GM06990 (cell line): ENCODE results near the gene FTL.
A peak's percentile ranks its signal among the peaks of the same experiment; 100 is the strongest.

ENCODE experiments used
- DNase-seq: peaks from one replicate; pipeline ENCODE4 v3.0.0-alpha.2; 2011; ENCODE audit not compliant: insufficient read length; ENCODE audit errors: extremely low read depth
- H3K27me3 ChIP-seq: replicated peaks from 2 replicates; pipeline ENCODE4 v1.6.0; 2011; ENCODE audit warnings: low read length; ENCODE audit not compliant: control insufficient read depth, insufficient read depth
- H3K36me3 ChIP-seq: 2 replicates; pipeline ENCODE4 v1.5.1; 2011; ENCODE audit warnings: low read length; ENCODE audit not compliant: control insufficient read depth, insufficient read depth
- H3K4me3 ChIP-seq: replicated peaks from 2 replicates; pipeline ENCODE4 v1.5.1; 2011; ENCODE audit warnings: low read depth, mild to moderate bottlenecking, control low read depth, low read length
- CTCF ChIP-seq: IDR thresholded peaks from 2 replicates; pipeline ENCODE4 v1.5.1; 2011; ENCODE audit warnings: low read length, control low read depth, mild to moderate bottlenecking, inconsistent platforms; ENCODE audit not compliant: insufficient read depth, poor library complexity, severe bottlenecking

The FTL gene

DNA sequence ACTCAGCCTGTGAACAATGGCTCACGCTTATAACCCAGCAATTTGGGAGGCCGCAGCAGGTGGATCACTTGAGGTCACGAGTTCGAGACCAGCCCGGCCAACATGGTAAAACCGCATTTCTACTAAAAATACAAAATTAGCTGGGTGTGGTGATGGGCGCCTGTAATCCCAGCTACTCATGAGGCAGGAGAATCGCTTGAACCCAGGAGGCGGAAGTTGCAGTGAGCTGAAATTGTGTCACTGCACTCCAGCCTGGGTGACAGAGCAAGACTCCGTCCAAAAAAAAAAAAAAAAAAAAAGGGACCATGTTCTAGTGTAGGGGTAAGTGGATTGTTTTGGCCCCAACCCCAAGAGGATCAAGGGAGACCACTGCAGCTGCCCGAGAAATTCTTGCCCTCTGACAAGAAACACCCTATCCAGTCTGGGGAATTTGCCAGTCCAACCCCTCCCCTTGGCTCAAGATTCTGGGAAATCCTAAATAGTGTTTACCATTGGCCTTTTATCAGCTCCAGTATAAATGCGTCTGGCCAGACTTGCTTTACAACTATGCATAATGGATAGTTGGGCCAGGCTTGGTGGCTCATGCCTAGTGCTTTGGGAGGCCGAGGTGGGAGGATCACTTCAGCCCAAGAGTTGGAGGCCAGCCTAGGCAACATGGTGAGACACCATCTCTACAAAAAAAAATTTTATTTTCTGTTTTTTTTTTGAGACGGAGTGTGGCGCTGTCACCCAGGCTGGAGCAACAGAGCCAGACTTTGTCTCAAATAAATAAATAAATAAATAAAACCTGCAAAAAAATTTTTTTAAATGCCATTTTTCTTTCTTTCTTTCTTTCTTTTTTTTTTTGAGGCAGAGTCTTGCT, 36.7 kb upstream of the FTL start:
- H3K4me3 ChIP-seq = no peak overlapping the region
- no peaks in the 10 kb centered on the region for H3K36me3 ChIP-seq
- TF ChIP-seq CTCF = no peak
- no peak for DNase-seq
- no peaks in the 10 kb centered on the region; the same call in 1 of the 2 replicates for H3K27me3 ChIP-seq

DNA sequence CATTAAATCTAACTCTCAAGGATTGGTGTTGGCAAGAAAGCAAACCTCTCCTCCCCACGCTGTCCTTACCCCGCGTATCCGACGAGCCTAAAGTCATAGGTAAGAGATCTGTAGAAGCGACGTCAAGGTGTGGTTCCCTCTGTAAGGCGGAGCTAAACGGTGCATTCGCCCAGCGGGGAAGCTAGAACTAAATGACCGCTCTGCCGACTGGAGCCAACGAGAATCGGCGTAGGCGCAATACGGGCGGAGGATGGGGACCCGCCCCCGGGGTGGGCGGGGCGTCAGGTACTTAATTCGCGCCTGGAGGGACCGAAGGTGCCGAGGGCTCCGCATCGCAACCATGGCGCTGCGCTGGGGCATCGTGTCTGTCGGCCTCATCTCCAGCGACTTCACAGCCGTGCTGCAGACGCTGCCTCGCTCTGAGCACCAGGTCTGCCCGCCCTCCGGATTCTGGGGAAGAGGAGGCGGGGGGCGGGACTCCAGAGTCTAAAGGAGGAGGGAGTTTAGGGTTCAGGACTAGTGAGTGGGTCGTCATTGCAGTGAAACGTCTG, 31.7 kb upstream of the FTL start, which contains the start of gene DHDH:
TSS of gene DHDH (plus strand) at position 318 of the 551 bp plus-strand sequence. CDS start at position 341, 23 bp downstream.
- H3K4me3 ChIP-seq = peak within 1 kb of the TSS; percentile 55
- peak; percentile 88 for DNase-seq

DNA sequence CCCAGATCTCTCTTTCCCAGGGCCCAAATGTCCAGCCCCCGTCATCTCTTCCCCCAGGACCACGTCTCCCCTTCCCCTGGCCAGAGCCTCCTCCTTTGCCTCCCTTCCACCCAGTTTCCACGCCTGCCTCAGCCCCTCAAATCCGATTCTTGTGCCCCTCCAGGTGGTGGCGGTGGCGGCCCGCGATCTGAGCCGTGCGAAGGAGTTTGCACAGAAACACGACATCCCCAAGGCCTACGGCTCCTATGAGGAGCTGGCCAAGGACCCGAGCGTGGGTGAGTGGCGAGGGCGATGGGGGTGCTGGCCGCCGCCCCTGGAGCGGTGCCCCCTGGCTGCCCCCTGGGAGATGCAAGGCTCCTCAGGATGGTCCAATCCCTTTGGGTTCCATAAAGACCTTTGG, 30.3 kb upstream of the FTL start:
- no peaks in the 10 kb centered on the region for H3K36me3 ChIP-seq
- H3K27me3 ChIP-seq = no peaks in the 10 kb centered on the region; the same call in 1 of the 2 replicates
- H3K4me3 ChIP-seq = no peak overlapping the region
- no peak for DNase-seq
- no peak for TF ChIP-seq CTCF

More for the DNA sequence above, 31.7 kb upstream of the FTL start, which contains the start of gene DHDH:
- no peaks in the 10 kb centered on the region; the same call in 1 of the 2 replicates for H3K27me3 ChIP-seq
- no peaks in the 10 kb centered on the region for H3K36me3 ChIP-seq
- no peak for TF ChIP-seq CTCF

DNA sequence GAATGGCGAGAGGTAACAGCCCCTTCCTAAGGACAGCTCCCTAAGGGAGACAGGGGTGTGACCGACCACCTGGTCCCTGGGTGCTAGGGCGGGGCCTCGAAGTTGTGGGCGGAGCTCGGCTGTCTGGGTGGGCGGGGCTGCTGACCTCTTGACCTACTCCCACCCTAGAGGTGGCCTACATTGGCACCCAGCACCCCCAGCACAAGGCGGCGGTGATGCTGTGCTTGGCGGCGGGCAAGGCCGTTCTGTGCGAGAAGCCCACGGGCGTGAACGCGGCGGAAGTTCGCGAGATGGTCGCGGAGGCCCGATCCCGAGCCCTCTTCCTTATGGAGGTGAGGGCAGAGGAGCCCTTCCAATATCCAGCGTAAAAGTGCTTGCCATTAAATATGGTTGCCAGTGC, 29.2 kb upstream of the FTL start:
- Histone ChIP-seq H3K4me3 (no peak overlapping the region), H3K36me3 (no peaks in the 10 kb centered on the region), H3K27me3 (no peaks in the 10 kb centered on the region; the same call in 1 of the 2 replicates)
- no peak for TF ChIP-seq CTCF
- DNase-seq = no peak

- no peaks in the 10 kb centered on the region for H3K27me3 ChIP-seq
- no peak for DNase-seq
- TF ChIP-seq CTCF = no peak
- no peaks in the 10 kb centered on the region for H3K36me3 ChIP-seq
- no peak overlapping the region for H3K4me3 ChIP-seq
These were observed 26.9 kb upstream of the FTL start for GRCh38 chr19:48938256-48938655.
